Measurements from ENCODE around the gene RALB.

The RALB gene

DNA sequence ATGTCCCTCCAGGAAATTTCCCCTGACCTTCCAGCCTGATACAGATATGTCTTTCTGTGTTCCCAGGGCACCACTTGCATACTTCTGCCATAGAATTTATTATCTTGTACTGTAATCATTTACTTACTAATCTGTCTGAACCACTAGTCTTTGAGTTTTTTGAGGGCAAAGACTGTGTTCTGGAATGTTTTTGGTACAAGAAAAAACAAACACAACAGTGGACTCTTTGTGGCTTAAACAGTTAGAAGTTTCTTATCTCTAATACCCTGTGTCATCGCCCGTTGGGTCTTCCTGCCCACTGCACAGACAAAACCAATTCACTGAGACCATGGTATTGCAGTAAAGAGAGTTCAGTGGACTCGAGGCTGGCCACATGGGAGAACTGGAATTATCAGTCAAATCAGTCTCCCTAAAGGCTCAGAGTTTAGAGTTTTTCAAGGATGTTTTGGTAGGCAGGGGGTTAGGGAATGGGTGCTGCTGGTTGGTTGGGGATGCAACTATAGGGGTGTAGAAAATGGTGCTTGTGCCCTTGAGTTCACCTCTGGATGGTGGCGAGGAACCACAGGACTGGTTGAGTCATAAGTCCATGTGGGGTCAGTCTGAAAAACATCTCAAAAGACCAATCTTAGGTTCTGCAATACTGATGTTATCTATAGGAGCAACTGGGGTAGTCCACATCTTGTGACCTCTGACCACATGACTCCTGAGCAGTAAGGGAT lies 20.3 kb downstream of the RALB start:
- no peak for DNase-seq (ENCODE audit: low spot score)
- no peak overlapping the region for H3K4me3 Mint-ChIP-seq
- H3K27ac Mint-ChIP-seq: peak overlapping the region; percentile 15
- H3K36me3 Mint-ChIP-seq (ENCODE audit: low read depth): peaks cover 69% of the 10 kb centered on the region
- peaks cover 13% of the 10 kb centered on the region for H3K9me3 Mint-ChIP-seq
- no peaks in the 10 kb centered on the region for H3K27me3 Mint-ChIP-seq (ENCODE audit: low read depth)
- peaks cover 33% of the 10 kb centered on the region for H3K4me1 Mint-ChIP-seq (ENCODE audit: low read depth)

DNA sequence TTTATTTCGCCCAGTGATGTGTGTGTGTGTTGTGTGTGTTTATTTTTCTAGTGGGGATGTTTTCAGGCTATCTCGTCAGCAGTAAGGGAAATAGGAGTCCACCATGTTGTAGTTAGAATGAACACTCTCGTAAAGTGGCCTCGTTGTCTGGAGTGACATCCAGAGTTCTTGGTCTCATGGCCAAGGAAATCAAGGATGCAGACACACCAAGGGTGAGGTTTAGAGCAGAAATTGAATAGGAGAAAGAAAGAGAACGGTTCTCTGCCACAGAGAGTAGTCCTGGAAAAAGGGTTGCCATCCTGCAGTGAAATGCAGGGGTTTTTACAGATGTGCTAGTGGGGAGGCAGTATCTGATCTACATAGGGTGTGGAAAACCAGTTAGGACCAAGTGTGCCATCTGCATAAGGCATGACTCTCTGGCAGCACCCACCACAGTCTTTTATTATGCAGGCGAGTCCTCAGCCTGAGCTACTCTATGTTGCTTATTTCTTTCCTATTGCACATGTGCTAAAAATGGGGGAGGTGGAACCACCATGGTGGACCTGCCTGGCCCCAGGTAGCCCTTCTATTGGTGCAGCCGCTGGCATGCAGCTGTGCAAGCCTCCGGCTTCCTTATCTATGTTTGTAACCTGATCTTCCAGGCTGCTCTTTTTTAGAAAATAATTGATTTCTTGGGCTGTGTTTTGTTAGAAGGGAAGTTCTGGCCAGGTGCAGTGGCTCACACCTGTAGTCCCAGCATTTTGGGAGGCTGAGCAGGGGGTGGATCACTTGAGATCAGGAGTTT lies 23.2 kb downstream of the RALB start:
- no peak overlapping the region for H3K4me3 Mint-ChIP-seq

DNA sequence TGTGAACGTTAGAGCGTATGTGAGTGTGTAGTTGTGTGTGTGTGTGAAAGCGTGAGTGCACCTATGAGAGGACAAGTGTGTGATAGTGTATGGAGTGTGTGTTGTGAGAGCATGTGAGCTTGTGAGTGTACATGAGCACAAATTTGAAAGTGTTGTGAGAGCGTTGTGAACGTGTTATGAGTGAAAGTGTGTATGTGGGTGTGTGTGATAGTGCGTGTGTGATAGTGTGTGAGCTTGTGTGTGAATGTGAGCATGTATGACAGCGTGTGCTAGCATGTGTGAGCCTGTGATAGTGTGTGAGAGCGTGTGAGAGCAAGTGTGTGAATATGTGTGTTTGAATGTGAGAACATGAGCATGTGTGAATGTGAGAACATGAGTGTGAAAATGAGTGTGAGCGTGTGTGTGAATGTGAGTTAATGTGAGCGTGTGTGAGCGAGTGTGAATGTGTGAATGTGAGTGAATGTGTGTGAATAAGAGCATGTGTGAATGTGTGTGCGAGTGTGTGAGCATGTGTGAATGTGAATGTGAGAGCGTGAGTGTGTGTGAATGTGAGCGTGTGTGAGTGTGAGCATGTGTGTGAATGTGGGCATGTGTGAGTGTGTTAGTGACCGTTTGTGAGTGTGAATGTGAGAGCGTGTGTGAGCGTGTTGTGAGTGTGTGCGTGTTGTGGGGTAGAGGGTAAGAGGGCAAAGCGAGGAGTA lies 25.0 kb downstream of the RALB start:
- Mint-ChIP-seq H3K27me3 (ENCODE audit: low read depth) (no peaks in the 10 kb centered on the region), H3K4me1 (ENCODE audit: low read depth) (peaks cover 15% of the 10 kb centered on the region), H3K36me3 (ENCODE audit: low read depth) (peaks cover 60% of the 10 kb centered on the region), H3K27ac (no peak overlapping the region), H3K9me3 (peaks cover 6% of the 10 kb centered on the region), H3K4me3 (no peak overlapping the region)
- no peak for DNase-seq (ENCODE audit: low spot score)

More for the DNA sequence above, 23.2 kb downstream of the RALB start:
- Mint-ChIP-seq H3K36me3 (ENCODE audit: low read depth) (peaks cover 63% of the 10 kb centered on the region), H3K4me1 (ENCODE audit: low read depth) (peaks cover 24% of the 10 kb centered on the region), H3K27ac (no peak overlapping the region), H3K27me3 (ENCODE audit: low read depth) (no peaks in the 10 kb centered on the region), H3K9me3 (peaks cover 13% of the 10 kb centered on the region)
- no peak for DNase-seq (ENCODE audit: low spot score)

GRCh38 chr2:120278901-120279300 lies 26.2 kb downstream of the RALB start:
- Mint-ChIP-seq H3K36me3 (ENCODE audit: low read depth) (peaks cover 59% of the 10 kb centered on the region), H3K27me3 (ENCODE audit: low read depth) (no peaks in the 10 kb centered on the region), H3K9me3 (peaks cover 4% of the 10 kb centered on the region), H3K4me3 (no peak overlapping the region), H3K4me1 (ENCODE audit: low read depth) (peaks cover 17% of the 10 kb centered on the region), H3K27ac (no peak overlapping the region)
- DNase-seq (ENCODE audit: low spot score): no peak

DNA sequence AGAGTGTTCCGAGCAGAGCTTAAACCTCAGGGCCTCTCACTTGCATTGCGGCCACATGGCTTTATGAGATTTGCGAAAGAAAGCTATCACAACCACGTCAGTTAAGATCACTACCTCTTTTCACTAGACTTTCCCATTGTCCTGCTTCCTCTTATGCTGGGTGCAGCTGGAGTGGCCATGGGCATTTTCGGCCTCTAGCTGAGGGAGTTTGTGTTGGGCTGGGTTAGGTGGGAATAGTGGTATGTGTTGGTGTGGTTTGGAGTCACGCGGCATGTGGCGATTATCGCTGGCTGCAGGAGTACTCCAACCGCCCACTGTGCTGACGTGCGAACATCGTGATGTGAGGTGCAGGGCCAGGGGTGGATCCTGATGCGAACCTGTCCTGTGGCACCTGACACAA lies 27.1 kb downstream of the RALB start:
- DNase-seq (ENCODE audit: low spot score): no peak
- Mint-ChIP-seq H3K4me1 (ENCODE audit: low read depth) (peaks cover 16% of the 10 kb centered on the region), H3K36me3 (ENCODE audit: low read depth) (peaks cover 55% of the 10 kb centered on the region), H3K27ac (no peak overlapping the region), H3K4me3 (no peak overlapping the region), H3K27me3 (ENCODE audit: low read depth) (no peaks in the 10 kb centered on the region), H3K9me3 (peaks cover 4% of the 10 kb centered on the region)

GRCh38 chr2:120283649-120284048 lies 31.0 kb downstream of the RALB start:
- H3K36me3 Mint-ChIP-seq (ENCODE audit: low read depth): peaks cover 58% of the 10 kb centered on the region
- H3K4me1 Mint-ChIP-seq (ENCODE audit: low read depth): peaks cover 40% of the 10 kb centered on the region
- no peak overlapping the region for H3K4me3 Mint-ChIP-seq
- peak overlapping the region; percentile 49 for H3K27ac Mint-ChIP-seq
- no peaks in the 10 kb centered on the region for H3K9me3 Mint-ChIP-seq
- no peaks in the 10 kb centered on the region for H3K27me3 Mint-ChIP-seq (ENCODE audit: low read depth)
- DNase-seq (ENCODE audit: low spot score): no peak

GRCh38 chr2:120285056-120285455 lies 32.4 kb downstream of the RALB start:
- no peak overlapping the region for H3K4me3 Mint-ChIP-seq
- peaks cover 58% of the 10 kb centered on the region for H3K36me3 Mint-ChIP-seq (ENCODE audit: low read depth)
- no peak overlapping the region for H3K27ac Mint-ChIP-seq
- H3K27me3 Mint-ChIP-seq (ENCODE audit: low read depth): no peaks in the 10 kb centered on the region
- H3K9me3 Mint-ChIP-seq: no peaks in the 10 kb centered on the region
- H3K4me1 Mint-ChIP-seq (ENCODE audit: low read depth): peaks cover 50% of the 10 kb centered on the region
- no peak for DNase-seq (ENCODE audit: low spot score)

DNA sequence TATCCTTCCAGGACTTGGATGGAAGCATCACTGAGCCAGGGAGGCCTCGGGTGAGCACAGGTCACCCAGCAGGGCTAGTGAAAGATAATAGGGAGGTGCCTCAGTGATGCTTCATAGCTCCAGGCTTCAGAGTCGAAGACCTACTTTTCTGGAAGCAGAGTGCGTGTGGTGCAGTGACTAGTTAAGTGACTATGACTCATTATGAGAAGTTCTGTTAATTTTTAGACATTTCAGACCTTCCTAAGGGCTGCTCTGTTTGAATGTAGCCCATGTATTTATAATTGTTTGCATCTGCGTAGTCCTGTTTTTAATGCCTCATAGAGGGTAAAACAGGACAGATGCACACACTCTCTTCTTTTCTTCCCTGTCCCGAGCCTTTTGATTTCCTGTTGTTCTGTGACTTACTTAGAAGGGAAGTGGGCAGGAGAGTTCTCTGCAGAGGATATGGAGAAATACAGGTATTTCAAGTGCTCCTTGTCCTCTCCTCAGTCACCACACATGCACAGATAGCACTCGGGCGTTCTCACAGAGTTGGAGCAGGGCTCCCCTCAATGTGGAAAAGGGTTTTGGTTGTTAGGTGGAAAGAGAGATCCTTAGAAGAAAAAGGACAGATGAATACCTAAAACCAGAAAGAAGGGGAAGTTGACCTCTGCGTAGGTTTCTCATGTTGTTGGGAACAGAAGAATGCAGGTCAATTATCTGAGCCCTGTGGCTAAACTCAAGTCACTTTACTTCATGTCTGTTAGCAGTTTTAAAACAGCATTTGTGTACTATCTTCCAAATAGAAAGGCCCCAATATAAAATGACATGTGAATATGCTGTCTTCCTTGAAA lies 34.7 kb downstream of the RALB start:
- DNase-seq (ENCODE audit: low spot score): peak; percentile 48
- H3K4me1 Mint-ChIP-seq (ENCODE audit: low read depth): peaks cover 72% of the 10 kb centered on the region
- no peaks in the 10 kb centered on the region for H3K27me3 Mint-ChIP-seq (ENCODE audit: low read depth)
- peaks cover 60% of the 10 kb centered on the region for H3K36me3 Mint-ChIP-seq (ENCODE audit: low read depth)
- H3K4me3 Mint-ChIP-seq: peak overlapping the region; percentile 65
- H3K27ac Mint-ChIP-seq: peak overlapping the region; percentile 83
- no peaks in the 10 kb centered on the region for H3K9me3 Mint-ChIP-seq

- Mint-ChIP-seq H3K4me3 (peak overlapping the region; percentile 65), H3K9me3 (no peaks in the 10 kb centered on the region), H3K27me3 (ENCODE audit: low read depth) (no peaks in the 10 kb centered on the region), H3K4me1 (ENCODE audit: low read depth) (peaks cover 73% of the 10 kb centered on the region), H3K36me3 (ENCODE audit: low read depth) (peaks cover 56% of the 10 kb centered on the region), H3K27ac (peak overlapping the region; percentile 83)
- DNase-seq (ENCODE audit: low spot score): no peak
Measured at GRCh38 chr2:120288016-120288373, 35.3 kb downstream of the RALB start.

DNA sequence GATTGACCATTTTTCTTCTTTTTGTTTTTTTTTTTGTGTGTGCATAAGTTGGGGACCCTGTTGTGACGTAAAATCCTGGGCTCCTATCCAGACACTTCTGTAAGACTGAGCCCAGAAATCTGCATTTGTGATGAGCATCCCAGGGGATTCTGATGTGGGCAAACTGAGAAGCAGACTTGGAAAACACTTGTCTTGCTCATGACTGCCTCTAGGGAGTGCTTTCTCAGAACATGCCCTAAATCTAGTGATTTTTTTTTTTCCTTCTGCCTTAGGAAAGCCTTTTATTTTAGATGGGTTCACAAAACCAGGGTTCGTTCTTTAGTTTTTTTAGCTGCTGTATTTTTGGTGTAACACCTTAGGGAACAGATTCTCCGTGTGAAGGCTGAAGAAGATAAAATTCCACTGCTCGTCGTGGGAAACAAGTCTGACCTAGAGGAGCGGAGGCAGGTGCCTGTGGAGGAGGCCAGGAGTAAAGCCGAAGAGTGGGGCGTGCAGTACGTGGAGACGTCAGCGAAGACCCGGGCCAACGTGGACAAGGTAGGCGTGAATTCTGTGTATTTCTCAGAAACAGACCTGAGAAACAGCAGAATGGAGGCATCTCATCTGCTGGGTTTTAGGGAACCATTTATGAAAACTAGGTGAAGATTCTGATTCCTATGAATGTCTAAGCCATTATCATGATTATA lies 36.7 kb downstream of the RALB start:
- H3K4me1 Mint-ChIP-seq (ENCODE audit: low read depth): peaks cover 79% of the 10 kb centered on the region
- DNase-seq (ENCODE audit: low spot score): no peak
- H3K36me3 Mint-ChIP-seq (ENCODE audit: low read depth): peaks cover 63% of the 10 kb centered on the region
- no peaks in the 10 kb centered on the region for H3K9me3 Mint-ChIP-seq
- H3K27ac Mint-ChIP-seq: peak overlapping the region; percentile 36
- peak overlapping the region; percentile 14 for H3K4me3 Mint-ChIP-seq
- no peaks in the 10 kb centered on the region for H3K27me3 Mint-ChIP-seq (ENCODE audit: low read depth)

DNA sequence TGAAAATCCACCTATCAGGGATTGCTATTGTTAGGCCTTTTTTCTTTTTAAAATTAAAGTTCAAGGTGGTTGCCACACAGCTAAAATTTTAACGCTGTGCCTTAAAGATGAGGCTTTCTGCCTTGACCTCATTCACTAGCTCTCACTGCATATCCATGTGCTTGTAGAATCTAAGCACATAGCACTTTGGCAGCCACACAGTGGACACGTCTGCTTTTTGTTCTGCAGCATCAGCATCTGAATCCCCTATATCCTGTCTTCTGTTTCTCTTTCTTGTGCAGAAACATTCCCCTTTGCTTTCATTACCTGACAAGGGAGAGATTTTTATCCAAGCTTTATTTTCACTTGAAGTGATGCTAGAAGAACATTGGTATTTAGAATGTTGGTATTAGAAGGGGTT lies 38.1 kb downstream of the RALB start:
- no peaks in the 10 kb centered on the region for H3K9me3 Mint-ChIP-seq
- no peaks in the 10 kb centered on the region for H3K27me3 Mint-ChIP-seq (ENCODE audit: low read depth)
- peaks cover 75% of the 10 kb centered on the region for H3K4me1 Mint-ChIP-seq (ENCODE audit: low read depth)
- peak overlapping the region; percentile 50 for H3K27ac Mint-ChIP-seq
- H3K36me3 Mint-ChIP-seq (ENCODE audit: low read depth): peaks cover 65% of the 10 kb centered on the region
- peak overlapping the region; percentile 61 for H3K4me3 Mint-ChIP-seq
- no peak for DNase-seq (ENCODE audit: low spot score)

DNA sequence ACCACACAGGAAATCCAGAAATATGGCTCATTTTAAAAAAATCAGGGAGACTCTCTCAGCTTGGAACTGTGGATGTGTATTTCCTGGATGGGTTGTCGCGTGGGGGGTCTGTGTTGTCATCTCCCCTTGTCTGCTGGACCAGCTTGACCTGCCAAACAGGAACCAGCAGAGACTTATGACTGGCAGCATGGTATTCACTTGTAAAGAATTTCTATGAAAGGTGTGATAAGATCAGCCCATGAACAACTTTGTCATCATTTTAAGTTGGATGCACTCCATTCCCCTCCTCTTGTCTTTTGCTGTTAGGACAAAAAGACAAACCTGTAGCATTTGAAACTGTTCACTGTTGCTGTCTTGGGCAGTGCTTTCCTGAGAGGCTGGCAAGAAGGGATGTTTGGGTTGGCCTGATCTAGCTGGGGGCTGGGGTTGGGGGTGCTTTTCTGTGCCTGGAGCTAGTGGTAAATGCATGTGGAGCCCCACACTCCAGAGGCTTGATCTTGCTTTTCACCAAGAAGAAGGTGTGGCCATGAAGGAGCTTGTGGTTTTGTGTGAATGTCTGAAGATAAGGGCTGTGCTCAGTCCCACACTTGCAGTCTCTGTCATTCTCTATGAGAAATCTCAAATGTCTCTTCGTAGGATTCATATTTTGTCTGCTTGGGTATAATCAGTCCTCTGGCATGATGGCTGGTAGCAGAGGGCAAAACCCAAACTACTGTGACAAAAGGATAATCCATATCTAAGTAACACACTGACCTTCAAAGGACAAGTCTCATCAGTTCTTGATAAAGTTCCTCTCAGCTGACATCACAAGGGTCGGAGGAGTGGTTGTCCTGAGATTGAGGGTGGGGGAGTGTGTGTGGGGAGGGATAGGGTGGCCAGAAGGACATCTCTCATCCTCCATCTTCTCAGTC lies 39.0 kb downstream of the RALB start:
- Mint-ChIP-seq H3K27ac (peak overlapping the region; percentile 93), H3K4me1 (ENCODE audit: low read depth) (peaks cover 68% of the 10 kb centered on the region), H3K4me3 (peak overlapping the region; percentile 77), H3K27me3 (ENCODE audit: low read depth) (no peaks in the 10 kb centered on the region), H3K36me3 (ENCODE audit: low read depth) (peaks cover 63% of the 10 kb centered on the region), H3K9me3 (no peaks in the 10 kb centered on the region)
- DNase-seq (ENCODE audit: low spot score): peak; percentile 40

All from T-helper 2 cell treated with Interferon-gamma antibody and Interleukin-4, amounts not matched to agents 5 μg/mL and 100 μg/mL, for 36 hours (primary cell).